ENCODE results near the gene SPOP.
"Not testable (repeated sequence)": the region's sequence is repeated elsewhere in the genome, so short reads cannot be mapped to it uniquely, and the experiment has no call there.

Gene SPOP

DNA sequence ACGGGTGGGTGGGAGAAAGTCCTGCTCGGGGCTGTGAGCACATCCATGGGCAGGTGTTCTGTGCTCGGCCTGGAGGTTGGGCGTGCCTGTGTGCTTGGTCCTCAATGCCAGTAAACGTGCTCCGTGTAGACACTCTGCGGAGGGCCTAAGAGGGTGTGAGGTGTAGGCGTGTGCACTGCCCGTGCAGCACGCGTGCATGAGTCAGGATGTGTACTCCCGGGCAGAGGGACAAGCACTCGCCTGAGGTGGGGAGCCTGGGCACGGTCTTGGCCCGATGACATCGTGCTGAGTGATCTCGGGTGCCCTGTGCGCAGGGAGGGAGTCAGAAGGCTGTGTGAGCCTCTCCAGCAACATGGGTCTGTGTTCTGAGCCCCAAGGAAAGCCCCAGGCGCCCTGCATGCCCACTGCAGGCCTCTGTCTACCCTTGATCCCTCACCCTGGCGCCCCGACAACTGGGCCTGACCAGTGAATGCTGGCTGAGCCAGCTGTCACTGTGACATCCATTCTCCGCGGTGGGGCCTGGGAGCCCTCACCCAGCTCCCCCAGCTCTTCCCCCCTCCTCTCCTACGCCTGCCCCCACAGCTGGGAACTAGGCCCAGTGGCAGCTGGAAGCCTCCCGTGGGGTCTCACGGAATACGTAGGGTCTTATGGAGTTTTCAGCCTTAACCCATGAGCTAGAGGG, 125.7 kb downstream of the SPOP start:
- no peak for DNase-seq (ENCODE audit: low read depth in 1 of 2, low spot score in 1 of 2)

DNA sequence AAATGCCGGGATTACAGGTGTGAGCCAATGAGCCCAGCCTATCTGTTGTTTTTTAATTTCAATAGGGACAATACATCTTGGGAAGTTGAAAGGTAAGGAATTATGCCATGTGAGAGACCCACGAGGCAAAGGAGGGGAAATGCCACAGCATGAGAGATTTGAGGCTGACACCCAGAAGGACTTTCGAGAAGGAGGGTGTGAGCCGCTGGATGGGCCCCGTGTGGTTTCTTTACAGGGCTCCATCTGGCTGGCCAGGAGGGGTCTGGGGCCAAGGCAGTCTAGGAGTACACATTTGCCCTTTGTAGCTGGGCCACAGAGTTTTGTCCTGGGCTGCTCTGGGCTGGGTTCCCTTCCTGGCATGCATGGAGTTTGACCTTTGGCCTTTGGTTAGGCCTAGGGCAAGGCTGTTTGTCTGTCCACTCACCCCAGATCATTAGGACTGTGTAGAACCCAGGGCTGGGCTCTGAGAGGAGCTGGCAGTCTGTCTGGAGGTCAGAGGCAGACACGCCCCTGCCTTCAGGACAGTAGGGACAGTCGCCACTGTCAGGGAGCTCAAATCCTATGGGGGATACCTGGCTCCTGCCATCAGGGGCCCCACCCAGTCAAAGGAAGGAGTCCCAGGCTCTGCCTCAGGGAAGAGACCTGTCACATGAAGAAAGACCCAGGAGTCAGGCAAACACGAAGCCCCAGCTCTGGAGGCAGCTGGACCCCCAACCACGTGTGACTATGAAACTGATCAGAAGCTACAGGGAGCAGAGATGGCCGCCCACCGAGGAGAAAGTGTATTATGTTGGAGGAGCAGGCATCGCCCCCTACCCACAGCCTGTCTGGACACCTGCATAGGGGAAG, 126.5 kb downstream of the SPOP start:
- in situ Hi-C loops (cut with HindIII; ENCODE audit: low pct_unique_long_range_greater_than_20kb, low sequenced_read_pairs): no loop called here
- DNase-seq (ENCODE audit: low read depth in 1 of 2, low spot score in 1 of 2): no peak
- no peak for TF ChIP-seq JUND (IDR thresholded peaks at IDR 0.05; ENCODE audit: low read depth)

More for the DNA sequence above, 125.7 kb downstream of the SPOP start:
- in situ Hi-C loops (cut with HindIII; ENCODE audit: low pct_unique_long_range_greater_than_20kb, low sequenced_read_pairs): no loop called here
- no peak for TF ChIP-seq JUND (IDR thresholded peaks at IDR 0.05; ENCODE audit: low read depth)

DNA sequence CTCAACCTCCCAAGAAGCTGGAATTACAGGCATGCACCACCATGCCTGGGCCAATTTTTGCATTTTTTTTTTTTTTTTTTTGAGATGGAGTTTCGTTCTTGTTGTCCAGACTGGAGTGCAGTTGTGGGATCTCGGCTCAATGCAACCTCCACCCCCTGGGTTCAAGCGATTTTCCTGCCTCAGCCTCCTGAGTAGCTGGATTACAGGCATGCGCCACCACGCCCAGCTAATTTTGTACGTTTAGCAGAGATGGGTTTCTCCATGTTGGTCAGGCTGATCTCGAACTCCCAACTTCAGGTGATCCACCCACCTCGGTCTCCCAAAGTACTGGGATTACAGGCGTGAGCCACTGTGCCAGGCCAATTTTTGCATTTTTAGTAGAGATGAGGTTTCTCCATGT, 127.1 kb downstream of the SPOP start:
- DNase-seq (ENCODE audit: low read depth in 1 of 2, low spot score in 1 of 2); in situ Hi-C loops (cut with HindIII; ENCODE audit: low pct_unique_long_range_greater_than_20kb, low sequenced_read_pairs): not testable (repeated sequence)

DNA sequence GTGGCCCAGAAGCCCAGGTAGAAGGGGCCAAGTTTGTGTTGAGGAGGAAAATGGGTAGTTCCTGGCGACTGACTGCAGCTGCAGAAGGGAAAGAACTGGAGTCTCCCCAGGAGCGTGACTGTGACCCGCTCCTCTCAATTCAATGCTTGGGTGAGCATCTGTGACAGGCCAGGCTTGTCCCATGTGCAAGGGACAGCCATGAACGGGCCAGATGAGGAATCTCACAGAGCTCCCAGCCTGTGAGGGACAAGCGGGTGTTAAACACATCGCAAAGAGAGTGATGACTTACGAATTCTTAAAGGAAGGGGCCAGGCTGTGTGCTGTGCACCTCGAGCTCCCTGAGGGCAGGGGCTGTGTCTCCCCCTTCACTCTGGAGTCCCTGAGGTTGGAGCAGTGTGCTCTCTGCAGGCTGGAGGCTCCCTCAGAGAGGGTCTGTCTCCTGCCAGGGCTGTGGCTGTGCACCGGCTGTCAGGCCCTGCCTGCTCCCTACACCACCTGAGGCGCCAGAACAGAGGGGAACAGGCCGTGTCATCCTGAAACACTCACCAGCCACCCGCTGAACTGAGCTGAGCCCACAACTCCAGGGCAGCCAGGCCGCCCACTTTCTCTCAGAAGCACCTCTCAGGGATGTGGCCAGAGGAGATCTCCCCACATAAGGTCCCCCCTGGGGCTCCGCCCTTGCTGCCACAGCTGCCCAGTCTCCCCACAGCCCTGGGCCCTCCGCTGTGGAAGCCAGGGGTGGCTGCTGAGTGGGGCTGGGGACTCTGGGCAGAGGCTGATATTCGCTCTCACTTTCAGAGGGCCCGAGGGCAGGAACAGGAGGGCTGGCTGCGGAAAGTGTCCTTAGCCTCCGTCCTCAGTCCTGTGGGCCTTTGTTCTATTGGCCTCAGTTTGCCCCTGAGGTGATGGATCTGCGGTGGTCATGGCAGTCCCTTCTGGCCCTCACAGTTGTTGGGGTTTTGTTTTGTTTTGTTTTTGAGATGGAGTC, 127.9 kb downstream of the SPOP start:
- in situ Hi-C loops (cut with HindIII; ENCODE audit: low pct_unique_long_range_greater_than_20kb, low sequenced_read_pairs): no loop called here
- no peak for TF ChIP-seq JUND (IDR thresholded peaks at IDR 0.05; ENCODE audit: low read depth)
- no peak for DNase-seq (ENCODE audit: low read depth in 1 of 2, low spot score in 1 of 2)

DNA sequence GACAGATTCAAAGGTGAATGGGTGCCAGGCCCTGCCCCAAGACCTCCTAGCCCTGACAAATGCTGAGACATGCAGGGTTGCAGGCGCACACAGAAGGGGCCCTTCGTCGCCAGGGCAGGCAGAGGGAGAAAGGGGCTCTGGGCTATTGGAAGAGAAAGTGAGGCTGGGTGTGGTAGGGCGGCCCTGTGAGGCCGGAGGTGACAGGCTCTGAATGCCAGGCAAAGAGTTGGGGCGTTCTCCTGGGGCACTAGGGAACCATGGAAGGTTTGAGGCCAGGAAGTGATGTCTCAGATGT, 128.6 kb downstream of the SPOP start:
- DNase-seq (ENCODE audit: low read depth in 1 of 2, low spot score in 1 of 2): no peak
- in situ Hi-C loops (cut with HindIII; ENCODE audit: low pct_unique_long_range_greater_than_20kb, low sequenced_read_pairs): no loop called here
- no peak for TF ChIP-seq JUND (IDR thresholded peaks at IDR 0.05; ENCODE audit: low read depth)

Data from T47D (cell line).